Right renal cortex interstitium (tissue), 3 donors: ENCODE measurements around the gene CBLB. TPM values are rescaled to one million over a fixed set of nuclear protein-coding genes. Genes with fewer than 3 reads are reported as not detected.
"Not testable (repeated sequence)": the region's sequence is repeated elsewhere in the genome, so short reads cannot be mapped to it uniquely, and the experiment has no call there.

Experiments used
- DNase-seq, 3 donors: peaks; one replicate each; pipeline ENCODE4 v3.0.0-alpha.2; 2013; ENCODE audit warnings: low read depth in 3 of 3, low spot score in 2 of 3
- polyA plus RNA-seq, 3 donors: library from polyadenylated mRNA; unstranded; fragments of 120-200 nt; gene quantifications; one replicate each; pipeline ENCODE4 v1.2.1, GENCODE V29; 2013; ENCODE audit not compliant: insufficient read length in 3 of 3

Gene CBLB
- polyA plus RNA-seq, 3 donors: 44.2 to 45.0 (median 45.0) TPM

- no peak for DNase-seq
Observed at GRCh38 chr3:105763659-105764036, 105.2 kb downstream of the CBLB start.

GRCh38 chr3:105762749-105763658 lies 105.8 kb downstream of the CBLB start:
- no peak for DNase-seq

GRCh38 chr3:105762214-105762613 lies 106.6 kb downstream of the CBLB start:
- not testable (repeated sequence) for DNase-seq

GRCh38 chr3:105759442-105760078 lies 109.3 kb downstream of the CBLB start:
- no peak for DNase-seq

- no peak for DNase-seq
Observed at GRCh38 chr3:105758451-105758850, 110.4 kb downstream of the CBLB start.

GRCh38 chr3:105755121-105755886 lies 113.5 kb downstream of the CBLB start:
- no peak for DNase-seq

- DNase-seq: no peak
Observed at GRCh38 chr3:105752791-105753415, 115.9 kb downstream of the CBLB start.

- DNase-seq: no peak
Observed at GRCh38 chr3:105747696-105748095, 121.1 kb downstream of the CBLB start.

- DNase-seq: no peak
Observed at GRCh38 chr3:105747060-105747541, 121.7 kb downstream of the CBLB start.

- no peak for DNase-seq
Observed at GRCh38 chr3:105746231-105746996, 122.4 kb downstream of the CBLB start.

- DNase-seq: no peak
Observed at GRCh38 chr3:105745046-105745445, 123.8 kb downstream of the CBLB start.

GRCh38 chr3:105744202-105744601 lies 124.6 kb downstream of the CBLB start:
- DNase-seq: no peak

- no peak for DNase-seq
Observed at GRCh38 chr3:105733356-105733755, 135.5 kb downstream of the CBLB start.

GRCh38 chr3:105731686-105732085 lies 137.1 kb downstream of the CBLB start:
- DNase-seq: no peak

- no peak for DNase-seq
Observed at GRCh38 chr3:105730801-105731354, 137.9 kb downstream of the CBLB start.

- DNase-seq: no peak
Observed at GRCh38 chr3:105729667-105730066, 139.1 kb downstream of the CBLB start.

- DNase-seq: no peak
Observed at GRCh38 chr3:105728771-105729312, 140.0 kb downstream of the CBLB start.

- DNase-seq: not testable (repeated sequence)
Observed at GRCh38 chr3:105727036-105727435, 141.8 kb downstream of the CBLB start.

- no peak for DNase-seq
Observed at GRCh38 chr3:105722943-105723556, 145.8 kb downstream of the CBLB start.
